GM19397 (cell line): Measurements from ENCODE around the gene SYCE3.
"Not testable (repeated sequence)": the region's sequence is repeated elsewhere in the genome, so short reads cannot be mapped to it uniquely, and the experiment has no call there.

Experiments
- ATAC-seq: cut with Tn5 transposase; IDR thresholded peaks from one replicate; pipeline ENCODE4 v1.9.1; 2021; ENCODE audit warnings: mild to moderate bottlenecking, moderate library complexity; ENCODE audit not compliant: unreplicated experiment

The SYCE3 gene

DNA sequence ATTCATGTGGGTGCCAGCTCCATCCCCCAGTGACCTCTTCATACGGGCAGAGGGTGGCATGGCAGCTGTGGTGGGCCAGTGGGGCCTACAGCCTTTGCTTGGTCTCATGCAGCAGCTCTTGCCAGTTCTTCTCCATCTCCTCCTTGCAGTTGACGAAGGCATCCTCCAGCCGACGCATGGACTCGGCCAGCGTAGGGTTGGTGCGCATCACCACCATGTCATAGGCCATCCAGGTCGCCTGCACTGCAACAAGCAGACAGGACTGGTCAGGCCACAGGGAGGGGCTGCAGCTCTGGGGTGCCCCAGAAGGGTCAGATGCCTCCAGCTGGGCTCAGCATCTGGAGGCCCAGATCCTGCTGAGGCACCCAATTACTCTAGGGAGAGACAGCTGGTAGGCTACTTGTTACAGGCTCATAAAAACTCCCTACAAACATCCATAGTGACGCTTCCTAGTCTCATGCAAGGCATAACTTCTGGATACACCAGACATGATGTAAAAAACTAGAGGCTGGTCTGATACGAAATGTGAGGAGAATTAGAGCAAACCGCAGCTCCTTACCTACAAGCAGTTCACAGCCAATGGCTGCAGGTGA lies 11.5 kb downstream of the SYCE3 start:
- no peak for ATAC-seq

DNA sequence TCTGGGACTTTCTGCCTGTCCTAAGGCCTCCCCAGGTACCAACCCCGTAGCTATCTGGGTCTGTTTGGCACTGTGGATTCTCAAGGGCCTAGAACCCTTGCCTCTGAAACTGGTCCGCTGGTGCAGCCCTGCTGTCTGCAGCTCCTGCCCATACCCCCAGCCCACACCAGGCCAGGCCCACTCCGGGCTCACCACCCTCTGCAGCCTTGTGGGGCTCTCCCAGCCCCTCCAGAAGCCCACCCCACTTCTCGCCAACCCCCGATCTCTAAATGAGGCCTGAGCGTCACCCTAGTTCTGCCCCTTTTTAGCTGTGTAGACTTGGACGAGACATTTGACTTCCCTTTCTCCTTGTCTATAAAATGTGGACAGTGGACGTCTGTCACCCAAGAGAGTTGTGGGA lies 12.3 kb downstream of the SYCE3 start:
- no peak for ATAC-seq

- ATAC-seq = no peak
Measured at GRCh38 chr22:50548921-50549790, 13.6 kb downstream of the SYCE3 start.

DNA sequence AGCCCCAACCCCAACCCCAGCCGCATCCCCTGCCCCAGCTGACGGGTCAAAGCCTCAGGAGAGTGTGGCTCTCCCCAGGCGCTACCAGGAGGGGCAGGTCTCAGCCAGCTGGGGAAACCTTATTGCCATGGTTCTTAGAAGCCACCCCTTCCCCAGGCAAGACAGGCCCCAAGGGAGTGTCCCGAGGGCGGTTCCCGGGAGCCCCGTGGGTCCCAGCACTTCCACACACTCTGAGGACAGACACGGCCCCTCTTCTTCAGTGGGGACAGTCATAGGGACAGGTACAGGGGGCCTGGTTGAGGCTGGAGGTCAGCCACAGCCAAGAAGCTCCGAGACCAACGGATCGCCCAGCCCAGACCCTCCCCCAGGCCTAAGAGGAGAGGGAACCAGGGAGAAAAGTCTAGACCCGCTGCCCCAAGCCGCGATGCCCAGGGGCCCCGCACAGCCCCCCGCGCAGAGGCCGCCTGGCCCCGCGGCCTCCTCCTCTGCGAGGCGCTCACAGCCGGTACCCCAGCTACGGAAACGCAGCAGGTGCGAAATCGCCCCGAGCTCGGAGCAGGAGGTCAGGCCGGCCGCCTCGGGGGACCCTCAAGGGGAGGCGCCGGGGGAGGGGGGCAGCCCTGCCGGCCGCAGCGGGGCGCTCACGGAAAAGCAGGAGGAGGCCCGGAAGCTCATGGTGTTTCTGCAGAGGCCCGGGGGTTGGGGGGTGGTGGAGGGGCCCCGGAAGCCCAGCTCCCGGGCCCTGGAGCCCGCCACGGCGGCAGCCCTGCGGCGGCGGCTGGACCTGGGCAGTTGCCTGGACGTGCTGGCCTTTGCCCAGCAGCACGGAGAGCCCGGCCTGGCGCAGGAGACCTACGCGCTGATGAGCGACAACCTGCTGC lies 14.4 kb downstream of the SYCE3 start:
- no peak for ATAC-seq

GRCh38 chr22:50547263-50547985 lies 15.3 kb downstream of the SYCE3 start:
- no peak for ATAC-seq

- no peak for ATAC-seq
Measured at GRCh38 chr22:50546326-50547262, 16.1 kb downstream of the SYCE3 start.

DNA sequence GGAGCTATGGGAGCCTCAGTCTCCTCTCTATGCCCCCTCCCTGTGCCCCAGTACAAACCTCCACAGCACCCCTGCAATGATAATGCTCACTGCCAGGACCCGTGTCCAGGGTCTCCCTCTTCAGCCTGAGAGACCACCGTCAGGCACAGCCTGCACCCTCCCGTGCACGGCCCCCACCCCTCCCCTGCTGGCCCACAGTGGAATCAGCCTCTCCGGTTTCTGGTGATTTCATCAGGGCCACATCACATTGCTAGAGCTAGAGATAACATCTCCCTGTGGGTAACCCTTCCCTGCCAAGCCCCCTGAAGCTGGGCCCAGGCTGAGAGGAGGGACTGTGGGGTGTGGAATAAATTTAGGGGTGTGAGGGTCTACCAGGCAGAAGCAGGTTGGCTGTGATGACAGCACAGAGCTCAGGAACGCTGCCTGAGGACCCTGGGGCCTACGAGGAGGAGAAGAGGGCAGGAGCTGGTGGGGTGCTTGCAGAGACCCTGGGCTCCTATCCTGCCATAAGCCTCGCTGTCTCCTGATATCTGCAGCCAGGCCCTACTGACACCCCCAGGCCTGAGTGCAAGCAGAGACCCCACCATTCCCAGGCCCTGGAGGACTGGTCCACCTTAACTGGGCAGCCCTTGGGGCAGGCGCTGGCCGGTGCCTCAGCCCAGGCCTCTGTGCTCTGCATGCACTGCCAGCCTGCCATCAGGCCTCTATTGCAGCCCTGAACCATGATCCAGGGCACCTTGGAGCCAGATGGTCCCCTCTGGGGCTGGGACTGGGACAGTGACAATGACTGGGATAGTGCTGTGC lies 17.0 kb downstream of the SYCE3 start, which contains the start of gene KLHDC7B:
TSS of gene KLHDC7B (plus strand) at position 378 of the 804 bp plus-strand sequence. CDS start at position 723, 345 bp downstream.
- no peak for ATAC-seq

- ATAC-seq = no peak
Measured at GRCh38 chr22:50544746-50545253, 17.9 kb downstream of the SYCE3 start.

GRCh38 chr22:50544078-50544745 lies 18.5 kb downstream of the SYCE3 start:
- no peak for ATAC-seq

GRCh38 chr22:50542416-50542927 lies 20.2 kb downstream of the SYCE3 start:
- no peak for ATAC-seq

DNA sequence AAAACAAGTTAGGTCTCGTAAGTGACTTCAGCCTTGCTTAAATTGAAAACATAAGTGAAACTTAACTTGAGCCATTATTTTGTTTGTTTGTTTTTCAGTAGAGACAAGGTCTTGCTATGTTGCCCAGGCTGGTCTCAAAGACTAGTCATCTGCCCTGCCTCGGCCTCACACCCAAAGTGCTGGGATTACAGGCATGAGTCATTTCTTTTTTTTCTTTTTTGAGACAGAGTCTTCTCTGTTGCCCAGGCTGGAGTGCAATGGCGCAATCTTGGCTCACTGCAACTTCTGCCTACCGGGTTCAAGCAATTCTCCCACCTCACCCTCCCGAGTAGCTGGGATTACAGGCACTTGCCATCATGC lies 21.1 kb downstream of the SYCE3 start:
- not testable (repeated sequence) for ATAC-seq

DNA sequence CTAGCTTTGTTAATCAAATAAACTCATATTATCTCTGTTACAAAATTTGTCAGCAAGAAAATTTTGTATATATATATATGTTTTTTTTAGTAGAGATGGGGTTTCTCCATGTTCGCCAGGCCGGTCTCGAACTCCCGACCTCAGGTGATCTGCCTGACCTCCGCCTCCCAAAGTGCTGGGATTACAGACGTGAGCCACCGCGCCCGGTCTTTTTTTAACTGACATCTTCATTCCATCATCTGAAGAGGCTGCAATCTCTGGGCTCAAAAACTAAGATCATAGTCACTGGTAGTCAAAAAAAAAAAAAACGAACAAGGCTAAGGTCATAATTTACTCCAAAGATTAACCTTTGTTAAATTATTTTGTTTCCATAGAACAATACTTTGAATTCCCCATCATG lies 22.3 kb downstream of the SYCE3 start:
- no peak for ATAC-seq

DNA sequence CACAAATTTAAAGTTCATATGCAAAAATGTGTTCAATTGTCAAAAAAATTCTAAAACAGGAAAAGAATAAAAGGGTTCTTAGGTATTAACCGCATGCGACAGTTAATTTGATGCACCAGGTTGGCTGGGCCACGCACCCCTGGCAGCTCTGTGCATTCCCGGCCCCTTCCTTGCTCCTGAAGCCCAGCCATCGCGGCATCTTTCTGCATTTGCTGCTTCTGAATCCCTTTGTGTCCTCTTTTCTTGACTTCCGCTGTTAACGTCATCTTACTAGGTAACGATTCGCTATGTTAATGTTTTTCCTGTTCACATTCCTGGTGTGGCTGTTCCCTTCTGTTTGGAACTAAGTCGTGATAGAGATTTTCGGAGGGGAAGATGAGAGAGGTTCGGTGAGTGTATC lies 25.0 kb downstream of the SYCE3 start:
- no peak for ATAC-seq

GRCh38 chr22:50536226-50536625 lies 26.5 kb downstream of the SYCE3 start:
- ATAC-seq = no peak

DNA sequence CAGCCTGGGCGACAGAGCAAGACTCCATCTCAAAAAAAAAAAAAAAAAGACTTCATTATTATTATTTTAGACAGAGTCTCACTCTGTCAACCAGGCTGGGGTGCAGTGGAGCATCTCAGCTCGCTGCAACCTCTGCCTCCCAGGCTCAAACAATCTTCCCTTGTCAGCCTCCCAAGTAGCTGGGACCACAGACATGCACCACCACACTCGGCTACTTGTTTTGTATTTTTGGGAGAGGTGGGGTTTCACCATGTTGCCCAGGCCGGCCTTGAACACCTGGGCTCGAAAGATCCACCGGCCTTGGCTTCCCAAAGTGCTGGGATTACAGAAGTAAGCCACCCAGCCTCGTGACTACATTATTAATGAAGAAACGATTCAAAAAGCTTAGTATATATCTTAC lies 27.6 kb downstream of the SYCE3 start:
- no peak for ATAC-seq

DNA sequence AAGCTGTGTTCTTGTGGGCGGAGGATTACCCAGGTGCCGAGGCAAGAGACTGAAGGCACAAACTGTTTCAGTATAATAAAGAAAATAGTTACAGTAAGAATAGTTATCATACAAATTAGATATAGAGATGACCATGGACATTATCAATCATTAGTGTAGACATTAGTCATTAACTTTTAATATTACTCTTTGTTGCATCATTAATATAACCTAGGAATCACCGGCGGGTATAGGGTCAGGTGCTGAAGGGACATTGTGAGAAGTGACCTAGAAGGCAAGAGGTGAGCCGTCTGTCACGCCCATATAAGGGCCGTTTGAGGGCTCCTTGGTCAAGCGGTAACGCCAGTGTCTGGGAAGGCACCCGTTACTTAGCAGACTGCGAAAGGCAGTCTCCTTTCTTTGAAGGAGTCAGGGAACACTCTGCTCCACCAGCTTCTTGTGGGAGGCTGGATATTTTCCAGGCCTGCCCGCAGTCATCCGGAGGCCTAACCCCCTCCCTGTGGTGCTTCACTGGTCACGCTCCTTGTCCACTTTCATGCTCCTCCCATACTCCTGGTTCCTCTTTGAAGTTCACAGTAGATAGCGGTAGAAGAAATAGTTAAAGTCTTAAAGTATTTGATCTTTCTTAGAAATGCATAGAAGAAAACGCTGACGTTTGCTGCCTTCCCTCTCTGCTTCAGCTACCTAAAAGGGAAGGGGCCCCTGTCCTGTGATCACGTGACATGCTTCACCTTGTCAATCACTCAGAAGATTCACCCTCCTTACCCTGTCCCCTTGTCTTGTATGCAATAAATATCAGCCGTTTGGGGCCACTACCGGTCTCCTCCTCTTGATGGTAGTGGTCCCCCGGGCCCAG lies 28.6 kb downstream of the SYCE3 start:
- ATAC-seq = not testable (repeated sequence)
